ENCODE data around the gene IFNL4.
"Not testable (repeated sequence)": the region's sequence is repeated elsewhere in the genome, so short reads cannot be mapped to it uniquely, and the experiment has no call there.

Gene IFNL4

GRCh38 chr19:39257227-39257626 is 8.6 kb upstream of the IFNL4 start:
- DNase-seq (ENCODE audit: low read depth, low spot score), result no peak

- DNase-seq (ENCODE audit: low read depth, low spot score), result no peak
Measured at GRCh38 chr19:39254531-39255345, 6.1 kb upstream of the IFNL4 start.

- DNase-seq (ENCODE audit: low read depth, low spot score), result no peak
Measured at GRCh38 chr19:39253374-39254149, 4.9 kb upstream of the IFNL4 start.

GRCh38 chr19:39252458-39252857 is 3.8 kb upstream of the IFNL4 start:
- DNase-seq (ENCODE audit: low read depth, low spot score), result no peak

GRCh38 chr19:39251846-39252245 is 3.2 kb upstream of the IFNL4 start:
- no peak for DNase-seq (ENCODE audit: low read depth, low spot score)

- DNase-seq (ENCODE audit: low read depth, low spot score), result no peak
Measured at GRCh38 chr19:39251081-39251480, 2.4 kb upstream of the IFNL4 start.

- no peak for DNase-seq (ENCODE audit: low read depth, low spot score)
Measured at GRCh38 chr19:39247701-39248664, 673 bp downstream of the IFNL4 start.

- no peak for DNase-seq (ENCODE audit: low read depth, low spot score)
Measured at GRCh38 chr19:39246951-39247669, 1.5 kb downstream of the IFNL4 start.

- DNase-seq (ENCODE audit: low read depth, low spot score), result not testable (repeated sequence)
Measured at GRCh38 chr19:39245166-39245565, 3.5 kb downstream of the IFNL4 start.

GRCh38 chr19:39244410-39245100 is 4.1 kb downstream of the IFNL4 start, which contains the start of gene IFNL3:
Gene IFNL3, minus strand, starts transcription at chr19:39245006. Its CDS starts 39 bp downstream, at chr19:39244967.
- not testable (repeated sequence) for DNase-seq (ENCODE audit: low read depth, low spot score)

- DNase-seq (ENCODE audit: low read depth, low spot score), result not testable (repeated sequence)
Measured at GRCh38 chr19:39243741-39244140, 4.9 kb downstream of the IFNL4 start.

- no peak for DNase-seq (ENCODE audit: low read depth, low spot score)
Measured at GRCh38 chr19:39240421-39240820, 8.2 kb downstream of the IFNL4 start.

GRCh38 chr19:39238944-39239343 is 9.7 kb downstream of the IFNL4 start:
- DNase-seq (ENCODE audit: low read depth, low spot score), result no peak

- no peak for DNase-seq (ENCODE audit: low read depth, low spot score)
Measured at GRCh38 chr19:39238209-39238608, 10.4 kb downstream of the IFNL4 start.

GRCh38 chr19:39237200-39238184 is 11.2 kb downstream of the IFNL4 start:
- no peak for DNase-seq (ENCODE audit: low read depth, low spot score)

GRCh38 chr19:39236527-39236926 is 12.1 kb downstream of the IFNL4 start:
- no peak for DNase-seq (ENCODE audit: low read depth, low spot score)

GRCh38 chr19:39232708-39233107 is 15.9 kb downstream of the IFNL4 start:
- DNase-seq (ENCODE audit: low read depth, low spot score), result no peak

GRCh38 chr19:39230096-39230764 is 18.4 kb downstream of the IFNL4 start:
- no peak for DNase-seq (ENCODE audit: low read depth, low spot score)

GRCh38 chr19:39224910-39225309 is 23.7 kb downstream of the IFNL4 start:
- DNase-seq (ENCODE audit: low read depth, low spot score), result no peak
